D721Med (cell line): ENCODE data around the gene NPAS3.

ENCODE experiments used
- DNase-seq: peaks from one replicate; pipeline ENCODE4 v3.0.0; 2011; ENCODE audit warnings: low spot score; ENCODE audit not compliant: insufficient read length
- FAIRE-seq: peaks from 2 replicates; lab custom pipeline; 2011; peaks lifted over from hg19 to GRCh38; lab: Jason Lieb, UNC
- CTCF ChIP-seq: IDR thresholded peaks from 2 replicates; pipeline ENCODE4 v1.5.1; 2012; ENCODE audit warnings: mild to moderate bottlenecking, control low read depth; ENCODE audit not compliant: insufficient read depth; ENCODE audit errors: missing control alignments

NPAS3 gene

DNA sequence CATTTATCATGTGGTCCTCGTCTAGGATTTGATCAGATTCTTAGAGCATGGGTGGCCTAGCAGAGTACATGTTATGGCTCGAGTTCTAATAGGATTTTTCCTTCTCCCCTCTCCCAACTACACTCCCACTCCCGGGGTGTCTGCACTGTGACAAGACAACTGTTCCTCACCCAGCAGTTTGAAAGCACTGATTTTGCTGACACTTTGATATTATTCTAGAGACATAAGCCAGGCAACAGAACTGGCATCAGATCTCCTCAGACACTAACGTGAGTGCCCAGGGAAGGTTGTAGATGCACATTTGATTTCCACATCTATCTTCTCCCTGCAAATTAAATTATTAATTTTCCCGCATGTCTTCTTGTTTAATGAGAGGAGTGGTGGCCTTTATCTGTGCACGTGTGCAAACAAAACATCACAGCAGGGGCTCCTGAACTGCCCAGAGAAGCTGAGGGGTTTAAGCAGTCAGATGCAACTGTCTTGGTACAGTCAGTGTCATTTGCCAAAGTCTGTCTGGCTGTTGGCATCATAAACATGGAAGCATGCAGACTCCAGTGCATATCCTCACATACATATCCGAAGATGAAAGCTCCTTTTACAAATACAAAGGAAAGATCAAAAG lies 491.8 kb downstream of the NPAS3 start:
- FAIRE-seq = no peak
- DNase-seq = no peak
- no peak for TF ChIP-seq CTCF

- TF ChIP-seq CTCF = peak; percentile 62
- DNase-seq = no peak
- FAIRE-seq = no peak
These were observed 493.8 kb downstream of the NPAS3 start for GRCh38 chr14:33432407-33433023.

- DNase-seq = no peak
- FAIRE-seq = no peak
- no peak for TF ChIP-seq CTCF
These were observed 494.7 kb downstream of the NPAS3 start for GRCh38 chr14:33433396-33433795.

DNA sequence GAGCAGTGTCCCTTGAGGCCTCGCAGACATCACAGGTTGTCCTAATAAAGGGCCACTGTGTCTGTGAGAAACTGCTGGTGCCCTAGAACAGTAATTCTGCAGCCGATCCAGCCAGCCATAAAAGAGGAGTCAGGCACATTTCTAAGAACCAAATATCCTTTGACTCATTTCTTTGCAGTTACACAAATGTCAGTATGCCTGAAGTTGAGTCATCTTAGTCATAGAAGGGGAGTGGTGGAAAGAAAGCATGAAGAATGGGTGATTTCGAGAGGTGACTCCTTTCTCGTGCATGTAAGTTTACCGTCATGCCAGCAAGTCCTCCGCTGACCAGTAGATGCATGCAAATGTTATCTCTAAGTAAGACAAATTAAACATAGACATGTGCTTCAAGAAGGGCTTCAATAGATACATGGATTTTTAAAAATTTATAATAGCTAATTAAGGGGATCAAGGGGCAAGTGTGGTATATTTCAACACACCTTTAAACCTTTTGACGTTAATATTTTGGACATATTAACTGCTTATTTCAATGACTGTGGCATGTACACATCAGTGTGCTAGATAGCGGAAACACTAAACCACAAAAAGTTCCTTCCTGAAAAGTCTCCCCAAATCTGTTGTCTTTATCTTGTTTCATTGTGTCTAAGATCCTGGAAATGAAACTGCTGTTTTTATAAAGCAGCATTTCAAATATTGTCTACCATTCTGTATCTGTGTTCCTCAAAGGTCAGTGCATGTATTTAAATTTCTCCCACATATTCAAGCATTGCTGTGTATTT lies 497.4 kb downstream of the NPAS3 start:
- FAIRE-seq = no peak
- no peak for DNase-seq
- TF ChIP-seq CTCF = no peak

- no peak for FAIRE-seq
- no peak for TF ChIP-seq CTCF
- no peak for DNase-seq
These were observed 503.0 kb downstream of the NPAS3 start for GRCh38 chr14:33441633-33442032.

- DNase-seq (no peak), FAIRE-seq (no peak)
- no peak for TF ChIP-seq CTCF
These were observed 505.5 kb downstream of the NPAS3 start for GRCh38 chr14:33444136-33444535.
